Keratinocyte (primary cell): ENCODE measurements around the gene STARD10. TPM values are rescaled to one million over a fixed set of nuclear protein-coding genes. Genes with fewer than 3 reads are reported as not detected.

ENCODE experiments used
- DNase-seq: peaks from one replicate; pipeline ENCODE4 v3.0.0-alpha.2; 2011; ENCODE audit warnings: low read depth, missing footprints, low spot score
- FAIRE-seq: peaks from 2 replicates; lab custom pipeline; 2011; peaks lifted over from hg19 to GRCh38; lab: Jason Lieb, UNC
- H2AFZ ChIP-seq: 2 replicates; pipeline ENCODE4 v1.6.0; 2012; ENCODE audit warnings: low read length, control low read depth, inconsistent platforms; ENCODE audit not compliant: control insufficient read depth
- H3K27ac ChIP-seq: 2 replicates; pipeline ENCODE4 v1.5.1; 2011; ENCODE audit warnings: low read length; ENCODE audit not compliant: control insufficient read depth, insufficient read depth
- H3K27me3 ChIP-seq: 3 replicates; pipeline ENCODE4 v1.6.0; 2011; ENCODE audit warnings: low read length; ENCODE audit not compliant: control insufficient read depth, insufficient read depth; ENCODE audit errors: extremely low read depth
- H3K36me3 ChIP-seq, 2 experiments: 2 replicates in 1 of 2; 3 replicates in 1 of 2; pipeline ENCODE4 v1.5.1; 2011; ENCODE audit warnings: low read length in 2 of 2, mild to moderate bottlenecking in 1 of 2; ENCODE audit not compliant: control insufficient read depth in 2 of 2, insufficient read depth in 2 of 2; ENCODE audit errors: extremely low read depth in 1 of 2
- H3K4me1 ChIP-seq: 3 replicates; pipeline ENCODE4 v1.5.1; 2011; ENCODE audit warnings: low read length; ENCODE audit not compliant: control insufficient read depth, insufficient read depth; ENCODE audit errors: extremely low read depth
- H3K4me2 ChIP-seq: 3 replicates; pipeline ENCODE4 v1.6.0; 2011; ENCODE audit warnings: low read depth, low read length; ENCODE audit not compliant: control insufficient read depth, insufficient read depth; ENCODE audit errors: extremely low read depth
- H3K4me3 ChIP-seq, 3 experiments: fragments of 200-600 bp in 1 of 3; sonication (generic) in 1 of 3; 2 replicates in 2 of 3; 3 replicates in 1 of 3; pipeline ENCODE4 v1.5.1; 2011 to 2016; ENCODE audit warnings: low read length in 3 of 3, mild to moderate bottlenecking in 3 of 3, control low read depth in 2 of 3, inconsistent platforms in 1 of 3, low read depth in 1 of 3, mixed read lengths in 1 of 3, mixed run types in 1 of 3, moderate library complexity in 1 of 3; ENCODE audit not compliant: control insufficient read depth in 2 of 3, insufficient read depth in 2 of 3; ENCODE audit errors: extremely low read depth in 1 of 3
- H3K79me2 ChIP-seq: 2 replicates; pipeline ENCODE4 v1.6.0; 2012; ENCODE audit warnings: low read length; ENCODE audit not compliant: control insufficient read depth, insufficient read depth
- H3K9ac ChIP-seq: 3 replicates; pipeline ENCODE4 v1.6.0; 2011; ENCODE audit warnings: low read length; ENCODE audit not compliant: control insufficient read depth, insufficient read depth; ENCODE audit errors: extremely low read depth
- H3K9me1 ChIP-seq: 3 replicates; pipeline ENCODE4 v1.6.0; 2011; ENCODE audit warnings: low read length; ENCODE audit not compliant: control insufficient read depth, insufficient read depth; ENCODE audit errors: extremely low read depth
- H3K9me3 ChIP-seq: 2 replicates; pipeline ENCODE4 v1.5.1; 2012; ENCODE audit warnings: low read depth, low read length; ENCODE audit not compliant: control insufficient read depth
- H4K20me1 ChIP-seq: 3 replicates; pipeline ENCODE4 v1.6.0; 2011; ENCODE audit warnings: low read length; ENCODE audit not compliant: control insufficient read depth, insufficient read depth; ENCODE audit errors: extremely low read depth
- EZH2 ChIP-seq: IDR thresholded peaks from one replicate; pipeline ENCODE4 v1.6.1; 2012; ENCODE audit warnings: inconsistent platforms, mild to moderate bottlenecking, low read length, moderate library complexity
- dilution Hi-C: fragments of 300-500 bp; cut with MboI; formaldehyde crosslinking; loops from one replicate; pipeline ENCODE4 v1.7.0; 2020; ENCODE audit warnings: low sequenced_read_pairs; ENCODE audit not compliant: extremely low pct_ligation_motif_present
- polyA plus RNA-seq, 5 experiments: library from polyadenylated mRNA; depleted of rRNA in 3 of 5; stranded (reverse) in 3 of 5; stranded (forward) in 1 of 5; unstranded in 1 of 5; fragments of >200 nt; gene quantifications; 1 replicate in 1 of 5; 2 replicates in 3 of 5; 3 replicates in 1 of 5; pipeline versions ENCODE4 v1.2.1 to v1.2.3, GENCODE V29; 2011 to 2012; ENCODE audit warnings: missing spikeins in 2 of 5, low read depth in 1 of 5, low replicate concordance in 1 of 5
- TF ChIP-seq, protein P1 (sequence below), 3 experiments: IDR thresholded peaks in 1 of 3; conservative IDR thresholded peaks in 1 of 3; optimal IDR thresholded peaks in 1 of 3; 2 replicates in 2 of 3; 3 replicates in 1 of 3; pipeline versions ENCODE3 to v1.5.1; 2011; ENCODE audit warnings: low read length in 3 of 3, mild to moderate bottlenecking in 3 of 3, moderate library complexity in 2 of 3, control low read depth in 1 of 3, inconsistent platforms in 1 of 3; ENCODE audit not compliant: insufficient read depth in 2 of 3; ENCODE audit errors: extremely low read depth in 1 of 3

The STARD10 gene
- polyA plus RNA-seq, 1 donor (not counting 4 experiments of a cell fraction or from before 2014, with no cell fraction given), result 67.0 TPM

DNA sequence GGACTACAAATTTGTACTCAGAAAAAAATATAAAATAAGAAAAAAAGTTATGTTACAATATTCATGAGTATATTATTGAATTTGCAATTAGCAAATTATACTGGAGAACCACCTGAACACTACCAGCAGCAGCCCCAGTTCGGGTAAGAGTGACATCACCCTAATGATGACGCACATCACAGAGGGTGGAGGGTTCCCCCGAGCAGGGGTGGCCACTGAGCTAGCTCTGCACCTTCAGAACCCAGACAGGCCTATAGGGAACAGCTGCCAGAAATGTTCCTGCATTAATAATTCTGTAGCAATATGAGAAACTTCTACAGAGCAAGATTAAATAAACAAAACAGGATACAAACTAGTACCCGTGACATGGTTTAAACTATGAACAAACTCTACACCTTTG lies 24.2 kb downstream of the STARD10 start:
- dilution Hi-C loops, result no loop called here
- H3K36me3 ChIP-seq, result no peaks in the 10 kb centered on the region

GRCh38 chr11:72768581-72768980 lies 25.3 kb downstream of the STARD10 start:
- Histone ChIP-seq H3K4me1 (peaks cover 10% of the 10 kb centered on the region), H4K20me1 (no peaks in the 10 kb centered on the region), H3K27me3 (no peaks in the 10 kb centered on the region), H3K4me2 (no peak overlapping the region), H2AFZ (no peak overlapping the region), H3K27ac (no peak overlapping the region), H3K79me2 (no peaks in the 10 kb centered on the region), H3K9me3 (no peaks in the 10 kb centered on the region), H3K4me3 (no peak overlapping the region), H3K9ac (no peak overlapping the region), H3K9me1 (no peaks in the 10 kb centered on the region), H3K36me3 (no peaks in the 10 kb centered on the region)
- dilution Hi-C loops, result no loop called here
- no peak for DNase-seq
- no peak for TF ChIP-seq EZH2
- TF ChIP-seq, protein P1, sequence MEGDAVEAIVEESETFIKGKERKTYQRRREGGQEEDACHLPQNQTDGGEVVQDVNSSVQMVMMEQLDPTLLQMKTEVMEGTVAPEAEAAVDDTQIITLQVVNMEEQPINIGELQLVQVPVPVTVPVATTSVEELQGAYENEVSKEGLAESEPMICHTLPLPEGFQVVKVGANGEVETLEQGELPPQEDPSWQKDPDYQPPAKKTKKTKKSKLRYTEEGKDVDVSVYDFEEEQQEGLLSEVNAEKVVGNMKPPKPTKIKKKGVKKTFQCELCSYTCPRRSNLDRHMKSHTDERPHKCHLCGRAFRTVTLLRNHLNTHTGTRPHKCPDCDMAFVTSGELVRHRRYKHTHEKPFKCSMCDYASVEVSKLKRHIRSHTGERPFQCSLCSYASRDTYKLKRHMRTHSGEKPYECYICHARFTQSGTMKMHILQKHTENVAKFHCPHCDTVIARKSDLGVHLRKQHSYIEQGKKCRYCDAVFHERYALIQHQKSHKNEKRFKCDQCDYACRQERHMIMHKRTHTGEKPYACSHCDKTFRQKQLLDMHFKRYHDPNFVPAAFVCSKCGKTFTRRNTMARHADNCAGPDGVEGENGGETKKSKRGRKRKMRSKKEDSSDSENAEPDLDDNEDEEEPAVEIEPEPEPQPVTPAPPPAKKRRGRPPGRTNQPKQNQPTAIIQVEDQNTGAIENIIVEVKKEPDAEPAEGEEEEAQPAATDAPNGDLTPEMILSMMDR (optimal IDR thresholded peaks at IDR 0.05 in 1 of 3, IDR thresholded peaks at IDR 0.05 in 1 of 3, conservative IDR thresholded peaks at IDR 0.05 in 1 of 3; ENCODE audit: extremely low read depth in 1 of 3, insufficient read depth in 2 of 3, low read length in 3 of 3), result no peak
- no peak for FAIRE-seq

More for the DNA sequence above, 24.2 kb downstream of the STARD10 start:
- H4K20me1 ChIP-seq, result no peaks in the 10 kb centered on the region
- H3K4me1 ChIP-seq, result peaks cover 21% of the 10 kb centered on the region
- no peak overlapping the region for H3K4me2 ChIP-seq
- FAIRE-seq (no peak), DNase-seq (no peak)
- H3K9me3 ChIP-seq, result no peaks in the 10 kb centered on the region
- TF ChIP-seq, protein P1 (optimal IDR thresholded peaks at IDR 0.05 in 1 of 3, IDR thresholded peaks at IDR 0.05 in 1 of 3, conservative IDR thresholded peaks at IDR 0.05 in 1 of 3; ENCODE audit: extremely low read depth in 1 of 3, insufficient read depth in 2 of 3, low read length in 3 of 3), result no peak
- TF ChIP-seq EZH2, result no peak
- H3K9me1 ChIP-seq, result peaks cover 3% of the 10 kb centered on the region
- H3K27ac ChIP-seq, result no peak overlapping the region
- H3K9ac ChIP-seq, result no peak overlapping the region
- no peak overlapping the region for H2AFZ ChIP-seq
- H3K79me2 ChIP-seq, result no peaks in the 10 kb centered on the region
- H3K4me3 ChIP-seq, result no peak overlapping the region
- no peaks in the 10 kb centered on the region for H3K27me3 ChIP-seq
